NOMO-1 (cell line): ENCODE measurements around the gene TPM3.
"Not testable (repeated sequence)": the region's sequence is repeated elsewhere in the genome, so short reads cannot be mapped to it uniquely, and the experiment has no call there.

Experiments
- DNase-seq, 2 experiments: peaks; one replicate each; lab custom pipeline; 2025; ENCODE audit not compliant: unreplicated experiment in 2 of 2; lab: John Stamatoyannopoulos, UW

The TPM3 gene

GRCh38 chr1:154206196-154206595 is 14.3 kb upstream of the TPM3 start, which contains the start of gene CFAP141:
Gene CFAP141 (minus strand): TSS chr1:154206333. CDS start chr1:154206307, 26 bp downstream.
- DNase-seq = no peak

GRCh38 chr1:154205778-154206177 is 13.9 kb upstream of the TPM3 start:
- DNase-seq = not testable (repeated sequence)

- DNase-seq = no peak
Measured at GRCh38 chr1:154199563-154199879, 7.6 kb upstream of the TPM3 start.

GRCh38 chr1:154198756-154199562 is 7.1 kb upstream of the TPM3 start:
- DNase-seq = peak in 1 of 2 experiments; percentile 60

GRCh38 chr1:154193821-154194220 is 1.9 kb upstream of the TPM3 start:
- DNase-seq = no peak

- no peak for DNase-seq
Measured at GRCh38 chr1:154192476-154192875, 576 bp upstream of the TPM3 start.

- no peak for DNase-seq
Measured at GRCh38 chr1:154190550-154190949, 1.4 kb downstream of the TPM3 start.

GRCh38 chr1:154186852-154187501 is 4.9 kb downstream of the TPM3 start:
- no peak for DNase-seq

GRCh38 chr1:154186177-154186576 is 5.7 kb downstream of the TPM3 start:
- DNase-seq = peak; percentile 36 to 83

GRCh38 chr1:154183046-154183915 is 8.6 kb downstream of the TPM3 start:
- peak; percentile 85 to 92 for DNase-seq

- DNase-seq = peak; percentile 97 to 98
Measured at GRCh38 chr1:154182344-154183045, 9.4 kb downstream of the TPM3 start.

- no peak for DNase-seq
Measured at GRCh38 chr1:154181944-154182343, 10.0 kb downstream of the TPM3 start.

GRCh38 chr1:154179946-154180687 is 11.8 kb downstream of the TPM3 start:
- DNase-seq = peak; percentile 77 to 91

- DNase-seq = no peak
Measured at GRCh38 chr1:154178911-154179811, 12.7 kb downstream of the TPM3 start.

GRCh38 chr1:154178013-154178412 is 13.9 kb downstream of the TPM3 start:
- no peak for DNase-seq

- no peak for DNase-seq
Measured at GRCh38 chr1:154176337-154176736, 15.6 kb downstream of the TPM3 start.

GRCh38 chr1:154174654-154175053 is 17.2 kb downstream of the TPM3 start:
- DNase-seq = no peak

- DNase-seq = no peak
Measured at GRCh38 chr1:154171880-154172279, 20.0 kb downstream of the TPM3 start.

- DNase-seq = no peak
Measured at GRCh38 chr1:154171223-154171583, 20.7 kb downstream of the TPM3 start.
